SJSA1 (cell line): Measurements from ENCODE around the gene CREB5. TPM values are rescaled to one million over a fixed set of nuclear protein-coding genes. Genes with fewer than 3 reads are reported as not detected.

ENCODE experiments used
- DNase-seq, 2 experiments: peaks; one replicate each; pipeline ENCODE4 v3.0.0-alpha.2; 2015 to 2020; ENCODE audit warnings: low spot score in 2 of 2, low read depth in 1 of 2
- H3K27ac ChIP-seq: fragments of 250-450 bp; sonication (Bioruptor Pico); 2 replicates; pipeline ENCODE4 v1.5.1; 2020; ENCODE audit warnings: mild to moderate bottlenecking, moderate library complexity
- H3K27me3 ChIP-seq: fragments of 250-450 bp; sonication (Bioruptor Pico); replicated peaks from 2 replicates; pipeline ENCODE4 v1.5.1; 2020; ENCODE audit warnings: mild to moderate bottlenecking, moderate library complexity
- H3K36me3 ChIP-seq: fragments of 250-450 bp; sonication (Bioruptor Pico); 2 replicates; pipeline ENCODE4 v1.5.1; 2020; ENCODE audit warnings: mild to moderate bottlenecking
- H3K4me1 ChIP-seq: fragments of 250-450 bp; sonication (Bioruptor Pico); replicated peaks from 2 replicates; pipeline ENCODE4 v1.6.1; 2021; ENCODE audit warnings: mild to moderate bottlenecking
- H3K4me3 ChIP-seq: fragments of 250-450 bp; sonication (Bioruptor Pico); 2 replicates; pipeline ENCODE4 v1.5.1; 2020; ENCODE audit warnings: mild to moderate bottlenecking
- H3K9me3 ChIP-seq: fragments of 250-450 bp; sonication (Bioruptor Pico); replicated peaks from 2 replicates; pipeline ENCODE4 v1.5.1; 2020; ENCODE audit warnings: mild to moderate bottlenecking
- total RNA-seq: library from RNA; depleted of rRNA; stranded (reverse); fragments of >200 nt; shearing (Covaris generic); gene quantifications from 2 replicates; pipeline ENCODE4 v1.2.3, GENCODE V29; 2014

The CREB5 gene
- total RNA-seq, 1 experiment from 2014 or later: 1.00 TPM

- H3K27ac ChIP-seq: no peak overlapping the region
- no peaks in the 10 kb centered on the region for H3K9me3 ChIP-seq
- no peak overlapping the region for H3K4me3 ChIP-seq
- DNase-seq: no peak
- no peaks in the 10 kb centered on the region for H3K36me3 ChIP-seq
- H3K27me3 ChIP-seq: no peaks in the 10 kb centered on the region
- H3K4me1 ChIP-seq: no peaks in the 10 kb centered on the region
Measured at GRCh38 chr7:28800150-28800549, 387.8 kb downstream of the CREB5 start.

- Histone ChIP-seq H3K4me1 (no peaks in the 10 kb centered on the region), H3K27me3 (no peaks in the 10 kb centered on the region), H3K27ac (no peak overlapping the region), H3K4me3 (no peak overlapping the region), H3K9me3 (no peaks in the 10 kb centered on the region), H3K36me3 (no peaks in the 10 kb centered on the region)
- no peak for DNase-seq
Measured at GRCh38 chr7:28802450-28802849, 390.1 kb downstream of the CREB5 start.

- Histone ChIP-seq H3K27ac (no peak overlapping the region), H3K4me3 (no peak overlapping the region)
Measured at GRCh38 chr7:28804157-28804556, 391.8 kb downstream of the CREB5 start.

GRCh38 chr7:28804990-28805389 is 392.7 kb downstream of the CREB5 start:
- DNase-seq: no peak
- Histone ChIP-seq H3K4me3 (no peak overlapping the region), H3K4me1 (no peaks in the 10 kb centered on the region), H3K27me3 (no peaks in the 10 kb centered on the region), H3K27ac (no peak overlapping the region), H3K36me3 (no peaks in the 10 kb centered on the region), H3K9me3 (no peaks in the 10 kb centered on the region)

More at GRCh38 chr7:28804157-28804556, 391.8 kb downstream of the CREB5 start:
- no peaks in the 10 kb centered on the region for H3K36me3 ChIP-seq
- H3K27me3 ChIP-seq: no peaks in the 10 kb centered on the region
- no peaks in the 10 kb centered on the region for H3K9me3 ChIP-seq
- no peaks in the 10 kb centered on the region for H3K4me1 ChIP-seq
- no peak for DNase-seq

- Histone ChIP-seq H3K36me3 (no peaks in the 10 kb centered on the region), H3K4me3 (no peak overlapping the region), H3K27me3 (no peaks in the 10 kb centered on the region), H3K4me1 (no peaks in the 10 kb centered on the region), H3K27ac (no peak overlapping the region), H3K9me3 (no peaks in the 10 kb centered on the region)
- no peak for DNase-seq
Measured at GRCh38 chr7:28806841-28807240, 394.5 kb downstream of the CREB5 start.

- H3K27ac ChIP-seq: no peak overlapping the region
- no peaks in the 10 kb centered on the region for H3K4me1 ChIP-seq
- H3K4me3 ChIP-seq: no peak overlapping the region
- no peaks in the 10 kb centered on the region for H3K36me3 ChIP-seq
- no peak for DNase-seq
- H3K27me3 ChIP-seq: no peaks in the 10 kb centered on the region
- no peaks in the 10 kb centered on the region for H3K9me3 ChIP-seq
Measured at GRCh38 chr7:28807396-28807994, 395.2 kb downstream of the CREB5 start.

- Histone ChIP-seq H3K4me1 (no peaks in the 10 kb centered on the region), H3K36me3 (no peaks in the 10 kb centered on the region), H3K27ac (no peak overlapping the region), H3K4me3 (no peak overlapping the region), H3K27me3 (no peaks in the 10 kb centered on the region), H3K9me3 (no peaks in the 10 kb centered on the region)
- DNase-seq: no peak
Measured at GRCh38 chr7:28808796-28809533, 396.6 kb downstream of the CREB5 start.

GRCh38 chr7:28811008-28811407 is 398.7 kb downstream of the CREB5 start:
- Histone ChIP-seq H3K4me1 (no peaks in the 10 kb centered on the region), H3K27me3 (no peaks in the 10 kb centered on the region), H3K27ac (no peak overlapping the region), H3K9me3 (no peaks in the 10 kb centered on the region), H3K4me3 (no peak overlapping the region), H3K36me3 (no peaks in the 10 kb centered on the region)
- no peak for DNase-seq

GRCh38 chr7:28811701-28812430 is 399.5 kb downstream of the CREB5 start:
- Histone ChIP-seq H3K9me3 (no peaks in the 10 kb centered on the region), H3K27me3 (no peaks in the 10 kb centered on the region), H3K4me3 (no peak overlapping the region), H3K36me3 (no peaks in the 10 kb centered on the region), H3K27ac (no peak overlapping the region), H3K4me1 (no peaks in the 10 kb centered on the region)
- no peak for DNase-seq

GRCh38 chr7:28812616-28813015 is 400.3 kb downstream of the CREB5 start:
- no peaks in the 10 kb centered on the region for H3K36me3 ChIP-seq

GRCh38 chr7:28813243-28813962 is 401.1 kb downstream of the CREB5 start:
- no peak overlapping the region for H3K4me3 ChIP-seq
- H3K36me3 ChIP-seq: no peaks in the 10 kb centered on the region
- no peaks in the 10 kb centered on the region for H3K27me3 ChIP-seq
- H3K4me1 ChIP-seq: no peaks in the 10 kb centered on the region
- no peaks in the 10 kb centered on the region for H3K9me3 ChIP-seq
- DNase-seq: no peak
- no peak overlapping the region for H3K27ac ChIP-seq

More at GRCh38 chr7:28812616-28813015, 400.3 kb downstream of the CREB5 start:
- H3K4me1 ChIP-seq: no peaks in the 10 kb centered on the region
- no peak for DNase-seq
- no peaks in the 10 kb centered on the region for H3K9me3 ChIP-seq
- no peaks in the 10 kb centered on the region for H3K27me3 ChIP-seq
- no peak overlapping the region for H3K4me3 ChIP-seq
- H3K27ac ChIP-seq: no peak overlapping the region

- H3K36me3 ChIP-seq: no peaks in the 10 kb centered on the region
- H3K27ac ChIP-seq: no peak overlapping the region
- H3K4me3 ChIP-seq: no peak overlapping the region
- DNase-seq: no peak
- no peaks in the 10 kb centered on the region for H3K27me3 ChIP-seq
- H3K9me3 ChIP-seq: no peaks in the 10 kb centered on the region
- H3K4me1 ChIP-seq: no peaks in the 10 kb centered on the region
Measured at GRCh38 chr7:28815369-28815927, 403.1 kb downstream of the CREB5 start.

GRCh38 chr7:28815928-28816373 is 403.6 kb downstream of the CREB5 start:
- no peak overlapping the region for H3K4me3 ChIP-seq
- H3K36me3 ChIP-seq: no peaks in the 10 kb centered on the region
- H3K4me1 ChIP-seq: no peaks in the 10 kb centered on the region
- no peaks in the 10 kb centered on the region for H3K27me3 ChIP-seq
- H3K9me3 ChIP-seq: no peaks in the 10 kb centered on the region
- no peak for DNase-seq
- H3K27ac ChIP-seq: no peak overlapping the region
